AG04449 (cell line): ENCODE measurements around the gene SMIM45.

Experiments used
- CTCF ChIA-PET: fragments of 350-600 bp; formaldehyde crosslinking; extraction: SDS; loops from one replicate; lab custom pipeline; 2021; ENCODE audit warnings: antibody characterized with exemption; lab: Yijun Ruan, JAX
- POLR2A ChIA-PET: fragments of 400-600, 350-600 bp; formaldehyde crosslinking; extraction: SDS; loops from one replicate; lab custom pipeline; 2020; ENCODE audit warnings: antibody characterized with exemption, inconsistent platforms; lab: Yijun Ruan, JAX
- DNase-seq: peaks from one replicate; pipeline ENCODE4 v3.0.0-alpha.2; 2010; ENCODE audit warnings: low read depth, low spot score
- H3K4me3 ChIP-seq: 2 replicates; pipeline ENCODE4 v1.5.1; 2011; ENCODE audit warnings: low read depth, mild to moderate bottlenecking, control low read depth, low read length
- TF ChIP-seq, protein P1 (sequence below): IDR thresholded peaks from one replicate; pipeline ENCODE4 v1.5.1; 2011; ENCODE audit warnings: mild to moderate bottlenecking, moderate library complexity, low read length, control low read depth, inconsistent platforms; ENCODE audit not compliant: insufficient read depth; ENCODE audit errors: missing control alignments

Gene SMIM45

DNA sequence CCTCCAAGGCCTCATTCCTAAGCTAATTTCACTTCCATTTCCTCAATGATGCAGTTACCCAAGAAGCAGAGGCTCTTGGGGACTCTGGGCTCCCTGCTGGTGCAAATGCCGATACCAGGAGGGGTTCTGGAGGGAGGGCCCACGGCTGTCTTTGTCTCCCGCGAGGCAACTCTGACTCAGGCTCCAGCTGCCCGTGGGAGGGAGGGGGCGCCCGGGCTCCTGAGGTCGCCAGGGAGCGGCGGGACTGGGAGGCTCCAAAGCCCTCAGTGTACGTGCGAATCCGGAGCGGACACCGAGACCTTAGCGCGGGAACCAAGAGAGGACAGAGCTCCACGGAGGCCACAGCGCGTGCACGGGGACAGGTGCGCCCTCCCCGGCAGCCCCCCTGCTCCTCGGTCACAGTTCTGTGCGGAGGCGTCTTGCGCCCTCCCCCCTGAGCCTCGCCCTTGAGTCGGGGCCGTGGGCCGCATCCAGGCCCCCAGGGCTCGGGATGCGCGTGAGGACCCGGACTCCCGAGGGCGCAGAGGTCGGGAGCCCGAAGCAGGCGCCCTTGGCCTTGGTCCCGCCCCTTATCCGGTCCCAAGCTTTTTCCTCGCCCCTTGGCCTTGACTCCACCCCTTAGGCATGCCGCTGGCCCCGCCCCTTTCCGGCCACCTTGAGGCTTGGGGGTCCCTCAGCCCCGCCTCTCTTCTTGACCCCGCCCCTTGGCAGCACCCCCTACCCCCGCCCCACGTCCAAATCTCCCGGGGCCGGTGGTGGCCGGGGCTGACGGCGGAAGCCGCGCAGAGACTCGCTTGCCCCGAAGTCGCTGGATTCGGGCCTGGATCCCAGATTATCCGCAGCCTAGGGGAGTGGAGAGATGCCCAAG, 32.4 kb upstream of the SMIM45 start:
- H3K4me3 ChIP-seq: peak overlapping the region; percentile 44
- TF ChIP-seq, protein P1, sequence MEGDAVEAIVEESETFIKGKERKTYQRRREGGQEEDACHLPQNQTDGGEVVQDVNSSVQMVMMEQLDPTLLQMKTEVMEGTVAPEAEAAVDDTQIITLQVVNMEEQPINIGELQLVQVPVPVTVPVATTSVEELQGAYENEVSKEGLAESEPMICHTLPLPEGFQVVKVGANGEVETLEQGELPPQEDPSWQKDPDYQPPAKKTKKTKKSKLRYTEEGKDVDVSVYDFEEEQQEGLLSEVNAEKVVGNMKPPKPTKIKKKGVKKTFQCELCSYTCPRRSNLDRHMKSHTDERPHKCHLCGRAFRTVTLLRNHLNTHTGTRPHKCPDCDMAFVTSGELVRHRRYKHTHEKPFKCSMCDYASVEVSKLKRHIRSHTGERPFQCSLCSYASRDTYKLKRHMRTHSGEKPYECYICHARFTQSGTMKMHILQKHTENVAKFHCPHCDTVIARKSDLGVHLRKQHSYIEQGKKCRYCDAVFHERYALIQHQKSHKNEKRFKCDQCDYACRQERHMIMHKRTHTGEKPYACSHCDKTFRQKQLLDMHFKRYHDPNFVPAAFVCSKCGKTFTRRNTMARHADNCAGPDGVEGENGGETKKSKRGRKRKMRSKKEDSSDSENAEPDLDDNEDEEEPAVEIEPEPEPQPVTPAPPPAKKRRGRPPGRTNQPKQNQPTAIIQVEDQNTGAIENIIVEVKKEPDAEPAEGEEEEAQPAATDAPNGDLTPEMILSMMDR: no peak
- DNase-seq: no peak
- POLR2A ChIA-PET: interaction anchor here (0.6 kb wide), 1 partner anchor 329 kb away, joined by 3 read pairs; no protein-coding TSS in a partner anchor
- CTCF ChIA-PET: no interaction called here

DNA sequence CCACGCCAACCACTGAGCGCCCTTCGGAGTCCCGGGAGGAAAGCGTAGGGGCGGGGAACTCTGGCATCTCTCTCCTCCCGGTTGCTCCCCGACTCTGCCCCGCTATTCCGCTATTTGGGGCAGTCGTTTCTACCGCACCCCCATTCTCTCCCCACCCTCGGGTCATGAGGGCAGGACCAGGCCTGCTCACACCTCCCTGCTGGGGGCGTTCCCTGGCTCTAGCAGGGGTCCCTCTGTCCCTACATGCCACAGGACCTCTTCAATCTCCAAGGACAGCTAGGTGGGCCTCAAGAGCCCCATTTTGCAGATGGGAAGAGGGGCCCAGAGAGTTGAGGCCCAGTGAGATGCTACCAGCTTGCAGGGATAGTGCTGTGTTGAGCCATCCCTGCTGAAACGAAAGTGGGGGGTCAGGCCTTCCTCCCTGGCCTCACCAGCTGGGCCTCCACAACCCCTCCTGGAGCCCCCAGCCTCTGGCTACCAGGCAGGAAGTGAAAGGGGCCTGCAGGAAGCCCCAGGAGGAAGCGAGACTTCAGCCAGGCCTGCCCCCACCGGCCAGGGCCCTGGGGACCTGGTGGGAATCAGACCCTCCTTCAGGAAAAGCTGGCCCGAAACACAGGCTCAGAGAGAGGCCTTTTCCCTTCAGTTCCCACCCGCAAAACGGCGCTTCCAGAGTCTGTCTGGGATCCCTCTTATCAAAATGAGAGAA, 31.5 kb upstream of the SMIM45 start:
- ChIA-PET POLR2A (no interaction called here), CTCF (interaction anchor here (0.9 kb wide), 1 partner anchor 223 kb away, joined by 3 read pairs; no protein-coding TSS in a partner anchor)
- DNase-seq: no peak
- H3K4me3 ChIP-seq: no peak overlapping the region
- TF ChIP-seq, protein P1: no peak

DNA sequence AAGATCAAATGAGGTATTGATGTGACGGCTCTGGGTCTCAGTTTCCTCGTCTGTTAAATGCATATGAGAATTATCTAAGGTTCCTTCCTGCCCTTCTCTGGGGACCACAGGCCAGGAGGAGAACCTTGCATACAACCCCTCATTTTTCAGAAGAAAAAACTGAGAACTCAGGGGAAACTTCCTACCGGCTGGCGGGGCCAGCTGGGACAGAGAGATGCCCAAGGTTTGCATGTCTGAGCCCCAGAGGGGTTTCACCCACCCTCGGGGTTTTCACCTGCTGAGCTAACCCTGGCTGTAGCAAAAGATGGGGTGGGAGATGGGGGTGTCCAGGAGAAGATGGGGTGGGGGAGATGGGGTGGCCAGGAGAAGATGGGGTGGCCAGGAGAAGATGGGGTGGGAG, 29.6 kb upstream of the SMIM45 start:
- ChIA-PET CTCF (interaction anchor here (0.9 to 1.8 kb wide), 3 partner anchors 19 to 225 kb away, joined by 3 to 7 read pairs (median 6); no protein-coding TSS in a partner anchor), POLR2A (no interaction called here)
- TF ChIP-seq, protein P1: no peak
- no peak for DNase-seq
- no peak overlapping the region for H3K4me3 ChIP-seq

DNA sequence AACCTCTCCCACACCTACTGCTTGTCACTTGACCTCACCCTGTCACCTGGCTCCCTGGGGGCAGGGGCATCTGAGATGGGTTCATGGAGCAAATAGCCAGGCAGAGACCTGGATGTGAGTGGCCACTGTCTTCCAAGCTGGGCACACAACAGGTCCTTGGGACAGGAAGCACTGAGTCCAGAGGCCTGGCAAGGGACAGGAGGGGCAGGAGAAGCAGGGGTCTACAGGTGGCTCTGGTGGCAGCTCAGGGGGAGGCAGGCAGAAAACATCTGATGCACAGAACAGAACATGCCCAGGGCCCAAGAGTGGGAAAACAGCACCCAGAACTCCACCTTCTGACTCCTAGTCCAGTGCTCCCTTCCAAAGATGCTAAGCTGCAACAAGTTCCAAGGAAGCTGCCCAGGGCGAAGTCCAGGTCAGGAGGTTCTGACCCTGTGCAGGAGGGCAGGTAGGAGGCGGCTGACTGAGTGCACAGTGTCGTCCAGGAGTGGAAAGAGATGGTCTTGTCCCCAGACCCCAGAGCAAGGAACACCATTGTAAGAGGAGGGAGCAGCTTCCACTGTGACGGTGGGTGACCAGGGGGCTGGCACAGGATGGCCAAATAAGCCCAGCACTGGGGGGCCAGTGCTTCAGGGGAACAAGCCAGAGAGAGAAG, 28.9 kb upstream of the SMIM45 start:
- CTCF ChIA-PET: interaction anchor here (0.9 to 1.9 kb wide), 5 partner anchors 17 to 226 kb away, joined by 3 to 7 read pairs (median 4); no protein-coding TSS in a partner anchor
- H3K4me3 ChIP-seq: no peak overlapping the region
- DNase-seq: no peak
- TF ChIP-seq, protein P1: no peak
- POLR2A ChIA-PET: no interaction called here

DNA sequence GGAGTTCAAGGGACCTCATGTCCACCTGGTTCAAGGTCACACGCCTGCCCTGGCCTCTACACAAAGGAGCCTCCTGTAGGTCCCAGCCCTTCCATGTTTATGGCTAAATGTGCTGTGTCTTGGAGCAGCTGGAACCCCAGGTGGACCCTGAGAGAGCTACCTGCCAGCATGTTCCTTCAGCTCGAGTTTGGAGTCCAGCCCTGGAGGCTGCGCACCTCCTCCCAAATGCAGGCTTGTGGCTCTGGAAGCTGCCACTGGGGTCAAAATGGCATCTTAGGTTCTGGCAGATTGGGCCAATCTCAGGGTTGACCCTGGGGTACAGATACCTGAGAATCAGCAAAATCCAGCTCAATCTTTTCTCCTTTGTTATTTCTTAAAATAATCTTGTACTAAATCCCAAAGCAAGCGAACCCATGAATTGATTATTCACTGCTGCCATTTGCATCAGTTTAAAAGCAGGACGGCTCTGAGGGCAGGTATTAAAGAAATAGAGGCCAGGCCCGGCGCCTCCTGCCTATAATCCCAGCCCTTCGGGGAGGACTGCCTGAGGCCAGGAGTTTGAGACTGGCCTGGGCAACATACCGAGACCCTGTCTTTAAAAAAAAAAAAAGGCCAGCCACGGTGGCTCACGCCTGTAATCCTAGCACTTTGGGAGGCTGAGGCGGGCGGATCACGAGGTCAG, 28.2 kb upstream of the SMIM45 start:
- TF ChIP-seq, protein P1: no peak
- ChIA-PET CTCF (interaction anchor here (1.0 to 1.9 kb wide), 3 partner anchors 17 to 124 kb away, joined by 3 to 7 read pairs (median 4); no protein-coding TSS in a partner anchor), POLR2A (no interaction called here)

More for the DNA sequence above, 28.2 kb upstream of the SMIM45 start:
- no peak for DNase-seq
- H3K4me3 ChIP-seq: no peak overlapping the region
